Measurements from ENCODE around the gene ZBTB22.

Gene ZBTB22

DNA sequence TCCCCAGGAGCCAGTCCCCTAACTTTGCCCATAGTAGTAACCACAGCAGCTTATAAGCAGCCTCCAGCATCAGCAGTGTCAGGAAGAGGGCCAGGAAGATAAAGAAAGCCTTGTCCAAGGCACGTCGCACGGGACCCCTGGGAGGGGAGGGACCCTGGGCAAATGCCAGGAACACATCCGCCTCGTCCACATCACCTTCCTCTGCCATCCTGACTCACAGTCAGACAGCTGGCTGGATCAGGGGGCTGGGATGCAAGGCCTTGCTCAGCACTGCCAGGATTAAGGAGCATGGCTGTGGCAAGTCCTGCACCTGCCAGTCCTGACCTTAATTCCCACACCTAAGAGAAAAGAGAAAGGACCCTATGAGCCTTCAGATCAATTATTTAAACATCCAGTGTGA lies 11.5 kb upstream of the ZBTB22 start:
- no peak for DNase-seq

GRCh38 chr6:33324125-33324524 lies 6.6 kb upstream of the ZBTB22 start:
- no peak for DNase-seq

- peak in 1 of 56 donors; percentile 63 for DNase-seq
Observed at GRCh38 chr6:33323623-33323948, 6.0 kb upstream of the ZBTB22 start.

DNA sequence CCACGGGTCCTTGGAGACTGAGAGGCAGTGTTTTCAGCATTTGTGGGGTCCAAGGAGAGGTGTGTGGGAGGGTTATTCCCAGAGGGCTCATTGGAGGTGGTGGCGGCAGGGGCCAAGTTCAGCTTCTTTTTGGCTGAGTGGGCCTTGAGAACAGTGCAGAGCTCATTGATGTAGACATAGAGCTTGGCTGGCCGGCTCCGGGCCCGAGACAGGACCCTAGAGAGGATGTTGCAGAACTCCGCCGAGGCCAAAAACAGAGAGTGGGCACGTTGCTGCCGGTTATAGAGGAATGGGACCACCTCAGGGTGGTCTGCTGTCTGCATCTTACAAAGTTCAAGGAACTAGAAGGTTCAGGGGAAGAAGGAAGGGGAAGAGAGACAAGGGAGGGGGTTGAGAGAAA lies 3.7 kb upstream of the ZBTB22 start:
- DNase-seq, result no peak

DNA sequence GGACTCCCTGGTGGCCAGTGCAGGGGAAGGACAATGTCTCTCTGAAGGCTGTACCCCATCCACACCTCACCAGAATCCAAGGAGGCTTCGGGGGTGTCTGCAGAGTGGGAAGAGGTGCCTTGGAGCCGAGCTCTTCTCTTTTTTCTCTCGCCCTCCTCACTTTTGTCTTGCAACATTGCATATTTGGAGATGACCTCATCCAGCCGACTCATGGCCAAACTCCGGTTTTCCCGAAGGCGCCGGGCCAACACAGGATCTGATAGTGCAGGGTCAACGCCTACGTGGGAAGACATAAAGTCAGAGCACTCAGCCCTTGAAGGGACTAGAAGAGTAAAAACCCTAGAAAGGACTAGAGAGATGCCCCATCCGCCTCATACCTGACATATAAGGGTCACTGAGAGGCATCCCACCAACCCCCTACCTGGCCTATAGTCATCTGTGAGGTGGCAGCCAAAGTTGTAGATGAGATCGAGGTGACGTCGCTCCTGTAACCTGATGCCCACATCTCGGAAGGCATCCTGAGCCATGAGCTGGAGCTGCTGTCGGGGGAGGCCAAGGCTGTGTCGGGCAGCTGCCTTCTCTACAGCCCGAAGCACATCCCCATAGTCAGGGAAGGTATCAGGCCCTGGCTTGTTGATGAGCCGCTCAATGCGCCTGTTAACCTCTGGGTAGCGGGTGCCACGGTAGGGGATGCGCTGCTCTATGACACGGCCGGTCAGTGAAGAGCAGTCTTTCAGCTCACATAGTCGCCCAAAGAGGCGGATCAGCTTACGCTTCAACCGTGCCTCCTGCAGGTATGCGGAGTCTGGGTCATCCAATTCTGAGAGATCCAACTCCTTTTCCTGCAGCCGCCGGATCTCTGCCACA lies 3.0 kb upstream of the ZBTB22 start:
- no peak for DNase-seq

DNA sequence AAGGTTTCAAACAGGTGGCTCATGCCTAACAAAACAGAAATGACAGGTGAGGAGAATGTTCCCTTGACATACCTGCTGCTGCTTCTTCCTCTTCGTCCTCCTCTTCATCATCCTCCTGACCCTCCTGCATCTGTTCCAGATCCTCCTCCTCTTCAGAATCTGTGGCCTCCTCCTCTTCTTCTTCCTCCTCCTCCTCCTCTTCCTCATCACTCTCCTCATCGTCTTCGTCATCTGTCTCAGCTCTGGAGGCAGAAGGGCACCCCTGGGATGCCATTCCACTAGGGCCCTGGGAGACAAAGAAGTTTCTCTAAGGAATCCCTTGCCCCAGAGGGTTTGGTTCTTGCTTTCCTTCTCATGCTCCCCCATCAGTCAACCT lies 2.4 kb upstream of the ZBTB22 start:
- DNase-seq, result no peak

DNA sequence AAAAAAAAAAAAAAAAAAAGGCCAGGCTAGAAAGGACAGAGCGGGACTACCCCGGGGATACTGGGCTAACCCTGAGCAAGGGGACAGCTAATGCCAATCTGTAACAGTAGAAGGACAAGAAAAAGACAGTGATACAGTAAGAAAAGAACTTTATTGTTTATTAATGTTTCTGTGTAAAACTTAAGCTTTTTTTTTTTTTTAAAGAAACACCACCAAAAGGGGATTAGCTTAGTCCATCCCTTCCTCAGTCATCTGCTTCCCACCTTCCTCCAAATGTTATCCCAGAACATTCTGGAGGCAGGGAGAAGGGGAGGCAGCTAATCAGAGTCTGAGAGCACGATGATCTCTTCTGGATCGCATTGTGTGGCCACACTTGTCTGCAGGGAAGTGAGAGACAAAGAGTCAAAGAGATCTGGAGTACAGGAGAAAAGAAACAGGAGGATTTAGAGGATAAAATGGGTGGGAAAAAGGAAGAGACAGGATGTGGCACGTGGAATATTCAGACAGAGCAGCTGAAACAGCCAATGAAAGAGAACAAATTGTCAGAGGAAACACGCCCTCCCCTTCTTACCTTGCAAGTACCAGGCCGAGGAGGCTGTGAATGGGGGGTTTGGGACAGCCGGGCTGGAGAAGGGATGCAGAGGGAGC lies 1.0 kb upstream of the ZBTB22 start:
- DNase-seq, result no peak

DNA sequence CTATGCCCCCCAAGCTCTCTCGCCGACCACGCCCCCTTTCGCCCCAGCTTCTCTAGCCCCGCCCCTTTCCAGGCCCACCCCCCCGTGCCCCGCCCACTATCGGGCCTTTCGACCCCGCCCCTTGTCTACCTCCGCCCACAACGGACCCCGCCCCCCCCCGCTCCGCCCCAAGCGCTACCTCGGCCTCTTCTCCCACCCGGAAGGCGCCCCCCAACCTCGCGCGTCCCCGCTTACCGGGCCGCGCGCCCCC lies 200 bp downstream of the ZBTB22 start:
- peak in 9 of 56 donors; percentile 54 to 94 (median 64) for DNase-seq

GRCh38 chr6:33316603-33317418 lies 733 bp downstream of the ZBTB22 start:
- DNase-seq, result no peak

DNA sequence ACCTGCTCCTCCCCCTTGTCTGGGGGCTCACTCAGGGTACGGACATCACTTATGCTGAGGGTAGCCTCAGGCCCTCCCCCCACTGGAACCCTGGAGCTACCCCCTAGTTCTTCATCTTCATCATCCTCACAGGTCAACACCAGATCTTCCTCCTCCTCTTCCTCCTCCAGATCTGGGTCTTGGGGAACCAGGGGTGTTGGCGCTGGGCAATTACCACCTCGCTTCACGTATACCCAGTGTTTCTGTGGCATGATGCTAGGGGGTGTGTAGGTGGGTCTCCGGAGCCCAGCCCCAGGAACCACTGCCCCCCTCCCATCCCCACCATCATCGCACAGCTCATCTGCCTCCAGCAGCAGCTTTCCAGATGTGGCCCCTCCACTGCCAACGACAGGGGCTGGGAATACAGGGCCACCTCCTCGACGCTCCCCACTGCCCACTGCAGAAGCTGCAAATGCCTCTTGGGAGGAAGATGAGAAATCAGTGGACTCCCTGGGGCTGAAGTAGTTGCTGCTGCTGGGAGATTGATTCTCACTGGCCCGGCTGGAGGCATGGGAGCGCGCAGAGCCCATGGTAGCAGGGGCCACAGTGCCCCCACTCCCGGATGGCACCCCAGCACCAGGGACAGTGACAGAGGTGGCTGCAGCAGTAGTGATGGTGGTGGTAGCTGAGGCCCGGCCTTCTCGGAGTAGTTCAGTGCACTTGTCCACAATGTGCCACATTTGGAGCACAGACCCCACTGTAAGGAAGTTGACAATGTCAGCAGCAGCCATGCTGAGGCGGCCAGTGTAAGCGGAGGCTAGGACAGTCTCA lies 1.5 kb downstream of the ZBTB22 start:
- DNase-seq, result no peak

DNA sequence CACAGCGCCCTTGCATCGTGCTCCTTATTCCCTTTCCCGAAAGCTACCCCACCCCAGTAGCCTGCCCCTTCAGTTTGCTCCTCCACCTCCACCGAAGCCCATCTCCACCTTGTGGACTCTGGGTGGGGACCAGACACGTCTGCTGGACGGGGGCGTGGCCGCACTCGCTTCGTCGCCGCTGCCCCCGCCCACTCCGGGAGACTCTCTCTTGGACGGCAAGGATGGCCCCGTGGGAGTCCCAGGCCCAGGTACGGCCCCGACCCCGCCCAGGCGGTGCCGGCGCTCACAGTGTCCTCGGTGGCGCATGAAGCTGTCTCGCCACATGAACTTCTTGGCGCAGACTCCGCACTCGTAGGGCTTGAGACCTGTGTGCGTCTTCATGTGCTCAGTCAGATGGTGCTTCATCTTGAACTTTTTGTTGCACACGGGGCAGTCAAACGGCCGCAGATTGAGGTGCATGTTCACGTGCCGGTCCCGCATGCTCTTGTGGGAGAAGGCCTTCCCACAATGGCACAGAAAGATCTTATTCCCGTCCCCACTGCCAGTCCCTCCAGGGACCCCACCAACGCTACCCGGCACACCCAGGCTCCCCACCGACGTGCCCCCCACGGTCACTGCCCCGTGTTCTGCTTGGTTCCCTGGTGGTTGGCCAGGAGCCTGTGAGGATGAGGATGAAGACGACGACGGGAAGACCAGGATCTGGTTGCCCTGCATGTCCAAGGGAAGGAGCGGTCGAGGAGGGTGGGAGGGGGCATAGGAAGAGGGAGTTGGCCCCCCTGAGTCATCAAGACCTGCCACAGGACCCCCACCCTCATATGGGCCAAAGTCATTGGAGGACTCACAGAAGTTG lies 2.4 kb downstream of the ZBTB22 start:
- peak in 1 of 56 donors; percentile 10 for DNase-seq

DNA sequence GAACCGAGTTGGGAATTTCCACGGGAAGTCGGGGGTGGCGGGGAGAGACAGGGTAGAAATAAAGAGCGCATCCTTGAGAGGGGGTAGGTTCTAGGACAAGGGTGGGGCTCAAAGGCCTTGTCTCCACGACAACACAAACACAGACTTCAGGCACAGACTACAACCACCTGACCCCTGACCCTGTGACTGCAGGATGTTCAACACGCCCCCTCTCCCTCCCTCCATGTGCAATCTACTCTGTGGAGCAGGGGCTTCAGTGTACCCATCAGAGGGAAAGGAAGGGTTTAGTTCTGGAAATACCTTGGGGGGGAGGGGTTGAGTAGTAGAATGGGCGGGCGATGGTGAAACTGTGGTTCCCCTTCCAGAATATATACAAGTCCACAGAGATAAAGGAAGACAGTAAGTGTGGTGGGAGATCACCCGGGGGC lies 3.0 kb downstream of the ZBTB22 start:
- peak in 29 of 56 donors; percentile 9 to 58 (median 37) for DNase-seq

DNA sequence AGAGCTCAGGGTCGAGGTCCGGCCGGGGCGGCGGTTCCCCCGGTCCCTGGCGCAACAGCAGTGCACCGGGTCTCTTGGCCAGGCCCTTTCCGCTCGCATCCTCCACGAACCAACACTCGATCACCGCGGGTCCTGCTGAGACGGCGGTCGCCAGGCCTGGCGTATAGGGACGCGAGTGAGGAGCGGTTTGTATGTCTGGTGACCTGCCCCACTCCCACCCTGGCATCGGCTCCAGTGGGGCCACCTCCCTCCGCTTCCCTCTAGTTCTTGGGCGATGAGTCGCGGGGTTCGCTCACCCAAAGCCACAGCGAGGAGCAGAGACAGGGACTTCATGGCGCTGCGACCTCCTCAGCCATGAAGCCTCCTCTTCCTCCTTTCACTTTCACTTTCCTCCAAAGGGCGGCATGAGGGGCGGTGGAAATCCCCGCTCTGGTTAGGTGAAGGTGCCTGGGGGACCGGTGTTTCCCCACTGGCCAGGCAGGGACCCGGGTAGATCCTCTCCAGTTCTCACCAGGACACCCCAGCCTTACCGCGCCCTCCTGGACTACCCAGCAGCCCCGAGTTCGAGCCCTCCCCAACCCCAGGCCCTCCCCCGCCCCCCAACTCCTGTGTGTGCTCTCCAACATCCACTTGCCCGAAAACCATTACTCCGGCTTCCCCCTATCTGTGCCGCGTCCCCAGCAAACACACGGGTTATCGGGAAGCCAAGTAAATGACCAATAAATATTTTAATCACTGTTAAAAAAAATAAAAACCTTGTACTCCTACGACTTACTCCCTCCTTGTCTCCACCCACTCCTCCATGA lies 3.6 kb downstream of the ZBTB22 start, which contains the start of gene TAPBP:
Gene TAPBP, minus strand, starts transcription at position 370 of the 806 bp plus-strand sequence. Its CDS starts 37 bp downstream, at position 333.
- peak in 36 of 56 donors; percentile 13 to 76 (median 56) for DNase-seq

DNA sequence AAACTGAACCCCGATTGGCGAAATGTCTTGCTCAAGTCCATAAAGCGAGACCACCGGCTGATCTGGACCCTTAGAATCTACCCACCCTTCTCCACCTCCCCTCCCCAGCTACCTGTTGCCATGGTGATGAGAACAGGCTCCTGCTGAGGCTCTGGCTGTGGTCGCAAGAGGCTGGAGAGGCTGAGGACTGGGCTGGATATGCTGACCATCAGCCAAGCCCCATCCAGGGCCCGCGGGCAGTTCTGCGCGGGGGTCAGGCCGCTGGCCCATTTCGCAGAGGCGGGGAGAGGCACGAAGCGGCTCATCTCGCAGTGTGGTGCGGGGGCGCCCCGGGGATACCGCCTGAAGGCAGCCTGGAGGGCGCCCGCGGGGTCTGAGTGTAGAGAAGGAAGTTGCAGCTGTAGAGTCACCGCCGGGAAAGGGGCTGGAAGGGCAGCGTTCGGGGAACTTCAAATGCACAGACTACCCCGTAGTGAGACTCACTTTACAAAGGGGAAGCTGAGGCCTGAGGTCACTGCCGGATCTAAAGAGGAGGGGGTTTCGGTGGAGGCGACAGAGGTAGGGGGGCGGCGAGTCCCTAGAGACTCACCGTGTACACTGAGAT lies 4.3 kb downstream of the ZBTB22 start:
- peak in 30 of 56 donors; percentile 8 to 62 (median 42) for DNase-seq

GRCh38 chr6:33312361-33313104 lies 5.0 kb downstream of the ZBTB22 start:
- DNase-seq, result peak in 39 of 56 donors; percentile 9 to 67 (median 42)

GRCh38 chr6:33306356-33306755 lies 11.2 kb downstream of the ZBTB22 start:
- no peak for DNase-seq

GRCh38 chr6:33305052-33305451 lies 12.5 kb downstream of the ZBTB22 start:
- DNase-seq, result no peak

GRCh38 chr6:33304216-33304615 lies 13.3 kb downstream of the ZBTB22 start:
- DNase-seq, result no peak
